GM19372 (cell line): Measurements from ENCODE around the gene USH1G.
"Not testable (repeated sequence)": the region's sequence is repeated elsewhere in the genome, so short reads cannot be mapped to it uniquely, and the experiment has no call there.

Experiments used
- ATAC-seq: cut with Tn5 transposase; IDR thresholded peaks from one replicate; pipeline ENCODE4 v1.9.1; 2021; ENCODE audit warnings: mild to moderate bottlenecking, low read depth, moderate library complexity; ENCODE audit not compliant: unreplicated experiment

Gene USH1G

GRCh38 chr17:74877592-74878548 is 45.2 kb downstream of the USH1G start:
- ATAC-seq: no peak

- ATAC-seq: no peak
These were observed 47.0 kb downstream of the USH1G start for GRCh38 chr17:74875977-74876593.

- ATAC-seq: no peak
These were observed 47.7 kb downstream of the USH1G start for GRCh38 chr17:74875155-74875976.

DNA sequence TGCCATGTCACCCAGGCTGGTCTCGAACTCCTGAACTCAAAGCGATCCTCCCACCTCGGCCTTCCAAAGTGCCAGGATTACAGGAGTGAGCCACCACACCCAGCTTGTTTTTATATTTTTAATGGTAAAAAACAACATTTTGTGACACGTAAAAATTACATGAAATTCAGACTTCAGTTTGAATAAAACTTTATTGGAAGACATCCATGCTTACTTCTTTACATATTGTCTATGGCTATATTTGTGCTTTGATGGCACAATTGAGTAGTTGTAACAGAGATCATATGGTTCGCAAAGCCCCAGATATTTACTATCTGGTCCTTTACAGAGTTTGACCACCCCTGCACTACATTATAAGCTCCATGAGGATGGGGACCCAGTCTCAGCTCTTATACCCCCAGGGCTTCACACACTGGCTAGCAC is 48.4 kb downstream of the USH1G start:
- ATAC-seq: no peak

- no peak for ATAC-seq
These were observed 49.0 kb downstream of the USH1G start for GRCh38 chr17:74873874-74874614.

DNA sequence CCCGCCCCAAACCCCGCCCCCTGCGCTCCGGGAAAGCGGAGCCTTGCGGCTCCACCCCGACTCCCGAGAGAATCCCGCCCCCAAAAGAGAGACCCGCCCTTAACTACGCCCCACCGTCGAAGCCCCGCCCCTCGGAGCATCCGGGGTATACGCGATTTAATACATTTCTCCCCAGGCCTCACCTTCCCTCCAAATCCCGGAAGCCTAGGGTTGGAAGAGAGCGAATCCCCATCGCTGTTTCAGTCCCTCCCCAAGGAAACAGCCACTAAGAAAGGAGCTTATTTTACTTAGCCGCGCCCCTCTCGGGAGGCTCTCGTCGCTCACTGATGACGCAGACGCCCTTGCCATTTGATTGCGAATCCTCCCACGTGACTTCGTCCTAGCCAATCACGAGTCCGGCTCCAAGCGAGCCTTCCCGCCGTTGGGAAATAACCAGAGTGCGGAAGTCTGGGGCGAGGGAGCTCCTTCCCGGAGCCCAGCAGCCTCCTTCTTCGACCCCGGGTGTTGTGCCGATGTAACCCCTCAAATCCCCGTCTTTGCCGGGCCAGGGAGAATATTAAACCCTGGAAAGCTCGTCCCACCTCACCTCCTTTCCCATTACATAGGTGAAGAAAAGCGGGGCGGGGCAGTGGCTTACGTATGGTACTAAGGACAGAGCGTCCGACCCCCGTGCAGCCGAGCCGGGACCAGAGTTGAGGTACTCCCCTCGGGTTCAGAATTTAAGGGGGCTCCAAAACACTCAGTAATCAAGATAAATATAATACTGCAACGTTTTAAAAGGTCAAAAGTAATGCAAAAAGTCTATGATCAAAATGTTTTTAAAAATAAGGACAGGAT is 49.8 kb downstream of the USH1G start:
- ATAC-seq: peak; percentile 92

DNA sequence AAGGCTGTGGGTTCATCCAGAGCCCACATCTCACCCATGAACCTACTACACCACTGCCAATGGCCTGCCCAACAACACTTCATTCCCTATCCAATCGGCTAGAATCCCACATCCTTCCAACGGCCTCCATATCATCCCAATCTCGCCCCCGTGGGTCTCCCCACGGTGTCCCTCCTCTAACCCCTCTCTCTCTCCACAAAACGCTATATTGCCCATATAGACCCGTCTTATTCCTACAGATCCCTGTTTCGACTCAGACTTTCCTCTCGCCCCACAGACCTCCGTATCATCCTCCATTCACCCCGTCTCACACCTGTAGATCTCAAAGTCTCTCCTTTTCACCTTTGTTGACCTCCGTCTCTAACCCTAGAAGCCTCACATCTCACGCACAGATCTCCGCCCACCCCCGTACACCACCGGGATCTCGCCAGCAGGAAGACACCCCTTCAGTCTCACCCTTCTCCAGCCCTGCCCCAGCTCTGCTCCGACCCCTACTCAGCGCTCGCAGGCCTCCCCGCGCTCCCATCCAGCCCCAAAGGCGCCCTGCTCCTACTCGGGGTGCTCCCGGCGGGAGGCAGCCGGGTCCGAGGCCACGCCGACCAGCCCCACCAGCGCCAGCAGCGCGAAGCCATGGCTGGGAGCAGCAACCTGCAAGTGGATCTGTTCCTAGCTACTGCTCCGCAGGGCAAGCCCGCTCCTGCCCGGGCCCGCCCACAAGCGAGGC is 50.6 kb downstream of the USH1G start, which contains the start of gene FDXR:
Gene FDXR, minus strand, starts transcription at position 682 of the 724 bp plus-strand sequence. Its CDS starts 50 bp downstream, at position 632.
- ATAC-seq: no peak

DNA sequence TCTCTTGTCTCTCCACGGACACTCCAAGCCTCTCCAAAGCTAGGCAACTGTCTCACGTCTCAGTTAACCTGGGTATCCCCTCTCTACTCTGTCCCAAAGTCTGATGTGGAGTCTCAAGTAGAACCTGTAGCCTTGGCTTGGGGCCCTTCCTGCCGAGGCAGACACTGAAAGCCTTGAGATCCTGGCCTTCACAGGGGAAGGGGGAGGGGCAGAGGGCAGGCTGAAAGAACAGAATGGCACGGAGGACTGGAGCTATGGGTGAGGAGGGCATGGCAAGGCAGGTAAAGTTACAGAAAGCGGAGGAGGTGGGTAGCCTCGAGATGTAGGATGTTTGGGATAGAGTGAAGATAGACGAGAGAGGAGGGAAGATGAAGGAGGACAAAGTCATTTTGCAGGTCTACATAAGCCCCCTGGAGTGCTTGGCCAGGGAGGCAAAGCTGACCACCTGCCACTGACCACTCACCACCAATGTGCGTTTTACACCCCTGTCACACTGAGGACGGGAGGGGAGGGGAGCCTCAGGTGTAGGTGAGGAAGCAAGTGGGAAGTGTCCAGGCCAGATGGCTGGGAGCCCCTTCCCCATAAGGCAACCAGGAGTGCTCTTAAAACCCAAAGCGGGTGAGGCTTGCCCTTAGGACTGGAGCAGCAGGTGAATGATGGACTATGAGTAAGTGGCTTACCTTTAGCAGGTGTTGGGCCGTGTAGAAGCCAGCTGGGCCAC is 51.5 kb downstream of the USH1G start:
- ATAC-seq: no peak

DNA sequence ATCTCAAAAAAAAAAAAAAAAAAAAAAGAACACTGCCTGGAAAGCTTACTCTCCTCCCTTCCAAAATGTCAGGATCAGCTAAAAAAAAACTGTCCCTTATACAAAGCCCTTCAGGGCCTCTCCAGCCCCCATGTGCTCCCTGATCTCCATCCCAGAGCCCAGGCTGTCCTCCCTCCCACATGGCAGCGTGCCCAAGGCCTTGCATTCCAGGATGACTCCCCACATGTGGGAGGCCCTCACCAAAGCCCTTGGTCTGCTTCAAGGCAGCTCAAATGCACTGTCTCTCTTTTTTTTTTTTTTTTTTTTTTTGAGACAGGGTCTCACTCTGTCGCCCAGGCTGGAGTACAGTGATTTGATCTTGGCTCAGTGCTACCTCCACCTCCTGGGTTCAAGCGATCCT is 52.5 kb downstream of the USH1G start:
- no peak for ATAC-seq

GRCh38 chr17:74870028-74870427 is 53.0 kb downstream of the USH1G start:
- not testable (repeated sequence) for ATAC-seq

DNA sequence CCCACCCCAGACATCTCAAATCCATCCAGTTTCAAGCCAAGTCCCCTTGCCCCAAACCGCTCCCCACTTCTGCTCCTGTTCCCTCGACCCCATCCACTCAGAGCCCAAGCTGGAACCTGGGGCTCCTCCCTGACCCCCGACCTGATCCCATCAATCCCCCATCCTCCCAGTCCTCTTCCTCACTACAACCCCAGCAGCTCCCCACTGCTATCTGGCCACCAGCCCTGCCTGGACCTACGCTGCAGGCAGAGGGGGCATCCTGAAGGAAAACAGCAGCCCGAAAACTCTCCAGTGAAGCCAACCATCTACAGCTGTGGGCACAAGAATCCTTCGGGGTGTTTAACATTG is 54.2 kb downstream of the USH1G start:
- no peak for ATAC-seq

DNA sequence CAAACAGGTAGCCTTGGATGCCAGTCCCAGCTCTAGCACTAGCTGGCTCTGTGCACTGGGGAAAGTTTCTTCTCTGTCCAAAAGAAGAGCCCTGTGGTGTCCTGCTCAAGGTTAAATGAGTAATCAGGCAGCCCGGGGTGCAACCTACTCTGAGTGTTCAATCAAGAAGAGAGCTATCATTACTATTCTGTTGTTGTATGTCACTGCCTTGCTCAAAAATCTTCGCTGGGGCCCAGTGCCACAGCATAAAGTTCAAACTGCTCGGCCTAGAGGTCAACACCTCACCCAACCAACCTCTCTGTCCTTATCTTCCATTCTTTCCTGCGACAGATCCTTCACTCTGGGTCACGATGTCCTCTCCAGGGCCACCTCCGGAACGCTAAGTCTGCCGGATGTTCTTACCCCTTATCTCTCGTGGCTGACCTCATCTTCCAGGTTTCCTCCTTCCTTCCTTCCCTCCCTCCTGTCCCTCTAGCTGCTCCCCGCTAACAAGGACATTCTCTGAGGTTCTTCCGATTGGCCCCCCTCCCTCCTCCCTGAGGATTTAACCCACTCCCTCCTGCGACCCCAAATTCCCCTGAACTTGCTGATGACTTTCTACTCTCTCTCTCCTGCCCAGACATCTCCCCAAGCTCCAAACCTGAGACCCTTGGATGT is 54.7 kb downstream of the USH1G start:
- ATAC-seq: no peak

DNA sequence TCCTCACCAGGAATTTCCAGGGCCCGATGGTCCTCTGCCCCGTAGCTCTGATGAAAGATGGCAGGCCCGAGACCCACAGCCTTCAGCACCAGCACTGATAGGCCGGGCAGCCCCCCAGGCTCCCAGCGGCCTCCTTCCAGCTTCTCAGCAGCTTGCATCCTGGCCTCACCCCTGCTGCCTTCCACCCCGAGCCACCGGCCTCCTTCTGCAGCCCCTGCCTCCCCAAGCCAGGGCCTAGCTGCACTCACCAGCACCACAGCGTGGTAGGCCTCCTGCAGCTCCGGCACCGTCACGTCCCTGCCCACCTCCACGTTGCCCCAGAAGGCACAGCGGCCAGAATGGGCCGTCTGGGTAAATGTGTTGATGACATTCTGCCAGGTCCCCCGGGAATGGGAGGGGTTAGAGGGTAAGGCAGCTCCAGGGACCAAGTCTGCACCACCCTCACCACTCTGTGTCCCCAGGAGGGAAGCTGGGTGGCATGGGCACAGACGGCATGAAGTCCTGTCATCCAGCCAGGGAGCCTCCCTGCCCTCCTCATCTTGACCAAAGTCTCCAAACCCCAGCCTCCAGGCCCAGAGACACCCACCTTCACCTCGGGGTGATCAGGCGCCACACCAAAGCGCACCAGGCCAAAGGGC is 56.7 kb downstream of the USH1G start:
- no peak for ATAC-seq
